GM19438 (cell line): Measurements from ENCODE around the gene CD6.
"Not testable (repeated sequence)": the region's sequence is repeated elsewhere in the genome, so short reads cannot be mapped to it uniquely, and the experiment has no call there.

ENCODE experiments used
- ATAC-seq: cut with Tn5 transposase; IDR thresholded peaks from one replicate; pipeline ENCODE4 v1.9.1; 2021; ENCODE audit warnings: low read depth; ENCODE audit not compliant: unreplicated experiment

CD6 gene

DNA sequence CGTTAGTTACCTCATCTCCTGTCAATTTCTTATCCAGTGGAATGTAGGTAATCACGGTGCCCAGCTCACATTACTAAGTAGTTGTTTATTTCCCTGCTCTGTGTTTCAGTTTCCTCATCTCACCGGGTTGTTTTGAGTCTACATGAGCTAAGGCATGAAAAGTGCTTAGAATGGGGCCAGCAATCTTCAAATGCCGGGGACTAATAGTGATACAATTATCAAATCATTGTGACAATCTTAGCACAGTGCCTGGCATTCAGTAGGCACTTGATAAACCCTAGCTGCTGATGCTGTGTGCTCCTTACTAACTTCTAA lies 77.5 kb downstream of the CD6 start:
- ATAC-seq: no peak

GRCh38 chr11:61049859-61050258 lies 78.4 kb downstream of the CD6 start:
- ATAC-seq: no peak

- ATAC-seq: no peak
Observed at GRCh38 chr11:61052182-61052972, 80.9 kb downstream of the CD6 start.

DNA sequence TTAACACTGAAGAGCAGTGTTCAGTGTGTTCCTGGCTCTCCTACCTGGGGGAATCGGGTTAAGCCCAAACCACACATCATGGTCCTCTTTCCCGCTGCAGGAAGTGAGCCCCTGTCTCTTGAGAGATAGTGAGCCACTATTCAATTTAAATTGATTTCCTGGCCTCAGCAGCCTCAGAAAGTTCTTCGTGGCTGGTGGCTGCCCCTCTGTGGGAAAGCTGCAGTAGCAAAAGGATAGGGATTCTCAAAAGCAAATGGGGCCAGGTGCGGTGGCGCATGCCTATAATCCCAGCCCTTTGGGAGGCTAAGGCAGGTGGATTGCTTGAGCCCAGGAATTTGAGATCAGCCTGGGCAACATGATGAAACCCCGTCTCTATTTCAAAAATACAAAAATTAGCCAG lies 81.7 kb downstream of the CD6 start:
- no peak for ATAC-seq

DNA sequence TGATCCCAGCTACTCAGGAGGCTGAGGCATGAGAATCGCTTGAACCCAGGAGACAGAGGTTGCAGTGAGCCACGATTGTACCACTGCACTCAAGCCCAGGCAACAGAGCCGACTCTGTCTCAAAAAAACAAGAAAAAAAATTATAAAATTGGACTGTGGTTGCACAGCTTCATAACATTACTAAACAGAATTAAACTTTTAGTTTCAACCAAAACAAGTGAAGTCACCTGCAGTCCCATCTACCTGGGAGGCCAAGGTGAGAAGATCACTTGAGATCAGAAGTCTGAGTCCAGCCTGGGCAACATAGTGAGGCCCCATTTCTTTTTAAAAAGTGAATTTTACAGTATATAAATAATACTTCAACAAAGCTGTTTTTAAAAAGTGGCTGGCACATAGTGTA lies 83.0 kb downstream of the CD6 start:
- ATAC-seq: no peak

DNA sequence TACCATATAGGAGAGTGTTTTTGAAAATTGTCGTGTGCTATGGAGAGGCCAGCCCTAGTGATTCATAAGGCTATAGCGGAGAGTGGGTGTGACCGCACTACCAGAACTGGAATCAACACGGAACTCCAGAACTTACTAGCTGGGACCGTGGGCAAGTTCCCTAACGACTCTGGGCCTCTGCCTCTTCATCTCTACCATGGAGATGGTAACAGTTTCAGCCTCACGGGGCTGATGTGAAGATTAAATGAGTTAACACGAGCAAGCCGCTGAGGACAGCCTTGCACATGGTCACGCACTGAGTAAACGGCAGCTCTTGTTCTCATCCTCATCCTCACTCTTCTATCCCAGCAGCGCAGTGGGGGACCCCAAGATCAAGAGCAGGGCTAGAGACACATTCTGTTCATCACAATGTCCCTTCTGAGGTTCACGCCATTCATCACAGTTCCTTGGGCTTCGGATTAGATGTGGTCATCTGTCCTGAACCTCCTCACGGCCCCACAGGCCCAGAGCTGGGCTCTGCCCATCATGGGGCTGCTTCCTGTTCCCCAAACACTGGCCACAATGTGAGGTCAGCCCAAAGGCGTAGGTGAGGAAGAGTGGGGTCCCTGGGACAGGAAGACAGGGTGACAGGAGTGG lies 83.6 kb downstream of the CD6 start:
- ATAC-seq: no peak

GRCh38 chr11:61055776-61056175 lies 84.3 kb downstream of the CD6 start:
- no peak for ATAC-seq

GRCh38 chr11:61056571-61056970 lies 85.1 kb downstream of the CD6 start:
- ATAC-seq: no peak

- ATAC-seq: no peak
Observed at GRCh38 chr11:61056981-61057380, 85.5 kb downstream of the CD6 start.

- ATAC-seq: no peak
Observed at GRCh38 chr11:61057615-61058014, 86.1 kb downstream of the CD6 start.

- ATAC-seq: no peak
Observed at GRCh38 chr11:61058583-61059259, 87.2 kb downstream of the CD6 start.

DNA sequence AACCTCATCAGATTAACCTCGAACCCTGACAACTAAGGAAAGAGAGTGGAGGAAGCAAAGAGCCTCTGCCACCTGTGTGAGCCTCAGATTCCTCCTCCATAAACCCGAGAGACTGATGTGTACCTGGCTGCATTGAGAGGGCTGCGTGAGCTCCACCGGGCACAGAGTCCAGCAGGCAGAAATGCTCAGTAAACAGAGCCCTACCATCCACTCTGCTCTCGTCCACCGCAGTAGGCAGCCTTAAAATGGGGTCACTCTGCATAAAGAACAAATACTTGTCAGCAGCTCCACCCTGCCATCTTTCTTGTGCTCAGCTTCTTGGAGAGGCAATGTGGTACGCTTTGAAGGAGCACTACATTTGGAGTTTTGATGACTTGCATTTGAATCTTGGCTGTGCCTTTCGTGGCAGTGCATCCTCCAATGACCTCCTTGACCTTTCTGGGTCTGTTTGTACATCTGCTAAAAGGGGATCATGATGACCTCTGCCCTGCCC lies 87.8 kb downstream of the CD6 start:
- ATAC-seq: no peak

DNA sequence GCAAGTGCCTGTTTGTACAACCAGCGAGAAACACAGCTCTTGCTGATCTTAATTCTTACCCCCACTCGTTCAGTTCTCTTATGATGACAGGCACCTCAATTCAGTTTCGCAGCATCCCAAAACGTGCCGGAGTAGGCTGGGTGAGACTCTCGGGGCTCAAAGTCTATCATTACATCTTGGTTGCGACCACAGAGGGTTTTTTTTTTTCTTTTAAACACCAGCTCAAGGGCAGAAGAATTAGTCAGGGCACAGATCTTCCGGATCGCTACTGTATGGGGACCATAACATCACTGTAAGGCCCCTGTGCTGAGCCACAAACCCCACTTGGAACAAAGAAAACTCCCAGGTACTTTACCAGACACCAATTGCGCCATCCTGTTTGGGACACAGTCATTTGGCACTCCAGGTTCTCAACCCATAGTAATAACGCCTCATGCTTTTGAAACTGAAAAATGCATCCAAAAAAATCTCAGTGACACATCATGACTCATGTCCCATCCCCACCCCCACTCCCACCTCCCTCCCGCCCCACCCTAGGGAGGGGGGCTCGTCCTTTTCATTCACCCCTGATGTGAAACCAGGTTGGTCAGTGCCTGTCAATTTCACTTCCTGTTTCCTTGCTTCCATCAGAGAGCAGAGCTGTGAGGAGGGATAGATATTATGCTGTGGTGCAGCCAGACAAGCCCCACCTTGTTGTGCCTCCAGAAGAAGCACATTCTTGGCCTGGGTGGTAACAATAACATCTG lies 89.8 kb downstream of the CD6 start:
- peak; percentile 84 for ATAC-seq

GRCh38 chr11:61062181-61062930 lies 90.9 kb downstream of the CD6 start:
- ATAC-seq: no peak

DNA sequence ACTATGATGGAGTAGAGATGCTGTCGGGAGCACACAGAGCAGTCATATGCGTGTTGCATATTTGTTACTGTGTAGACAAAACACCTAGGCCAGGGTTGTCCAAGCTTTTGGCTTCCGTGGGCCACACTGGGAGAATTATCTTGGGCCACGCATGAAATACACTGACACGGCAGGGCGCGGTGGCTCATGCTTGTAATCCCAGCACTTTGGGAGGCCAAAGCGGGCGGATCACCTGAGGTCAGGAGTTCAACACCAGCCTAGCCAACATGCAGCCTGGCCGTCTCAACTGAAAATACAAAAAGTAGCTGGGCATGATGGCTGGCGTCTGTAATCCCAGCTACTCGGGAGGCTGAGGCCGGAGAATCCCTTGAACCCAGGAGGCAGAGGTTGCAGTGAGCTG lies 93.8 kb downstream of the CD6 start:
- not testable (repeated sequence) for ATAC-seq

GRCh38 chr11:61065955-61066638 lies 94.6 kb downstream of the CD6 start:
- no peak for ATAC-seq

DNA sequence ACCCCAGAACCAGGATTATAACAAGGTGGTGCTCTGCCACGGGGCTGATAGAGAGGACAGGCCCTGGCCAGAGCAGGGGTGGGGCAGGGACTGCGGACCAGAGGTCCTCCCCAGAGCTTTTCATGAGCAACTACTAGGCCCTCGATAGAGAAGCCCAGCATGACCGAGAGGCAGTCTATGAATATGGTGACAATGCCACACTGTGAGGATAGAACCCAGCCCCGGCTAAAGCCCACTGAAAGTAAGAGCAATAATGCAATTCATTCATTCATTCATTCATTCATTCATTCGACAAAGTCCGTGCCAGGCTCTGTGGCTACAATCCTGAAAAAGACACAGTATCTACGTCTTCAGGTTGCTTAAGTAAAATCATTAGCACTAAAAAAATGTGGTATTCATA lies 95.2 kb downstream of the CD6 start:
- no peak for ATAC-seq

- ATAC-seq: no peak
Observed at GRCh38 chr11:61067782-61068446, 96.4 kb downstream of the CD6 start.

DNA sequence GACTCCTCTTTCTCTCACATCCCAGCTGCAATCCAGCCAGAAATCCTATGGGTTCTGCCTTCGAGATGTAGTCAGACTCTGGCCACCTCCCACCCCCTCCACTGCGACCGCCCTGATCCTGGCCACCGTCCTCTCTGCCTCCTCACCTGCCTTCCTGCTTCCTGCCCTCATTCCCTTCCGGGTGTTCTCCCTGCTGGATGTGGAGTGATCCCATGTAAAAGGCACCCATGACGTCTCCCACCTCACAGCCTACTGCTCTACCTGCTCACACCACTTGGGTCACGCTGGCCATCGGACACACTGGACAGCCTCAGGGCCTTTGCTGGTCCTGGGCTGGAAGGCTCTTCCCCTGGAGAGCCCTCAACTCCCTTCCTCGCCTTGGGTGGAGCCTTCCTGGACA lies 97.1 kb downstream of the CD6 start:
- ATAC-seq: no peak
